Measurements from ENCODE around the gene PVALEF. TPM values are rescaled to one million over a fixed set of nuclear protein-coding genes. Genes with fewer than 3 reads are reported as not detected.

Gene PVALEF
- total RNA-seq, 6 experiments from 2014 or later, result not detected

DNA sequence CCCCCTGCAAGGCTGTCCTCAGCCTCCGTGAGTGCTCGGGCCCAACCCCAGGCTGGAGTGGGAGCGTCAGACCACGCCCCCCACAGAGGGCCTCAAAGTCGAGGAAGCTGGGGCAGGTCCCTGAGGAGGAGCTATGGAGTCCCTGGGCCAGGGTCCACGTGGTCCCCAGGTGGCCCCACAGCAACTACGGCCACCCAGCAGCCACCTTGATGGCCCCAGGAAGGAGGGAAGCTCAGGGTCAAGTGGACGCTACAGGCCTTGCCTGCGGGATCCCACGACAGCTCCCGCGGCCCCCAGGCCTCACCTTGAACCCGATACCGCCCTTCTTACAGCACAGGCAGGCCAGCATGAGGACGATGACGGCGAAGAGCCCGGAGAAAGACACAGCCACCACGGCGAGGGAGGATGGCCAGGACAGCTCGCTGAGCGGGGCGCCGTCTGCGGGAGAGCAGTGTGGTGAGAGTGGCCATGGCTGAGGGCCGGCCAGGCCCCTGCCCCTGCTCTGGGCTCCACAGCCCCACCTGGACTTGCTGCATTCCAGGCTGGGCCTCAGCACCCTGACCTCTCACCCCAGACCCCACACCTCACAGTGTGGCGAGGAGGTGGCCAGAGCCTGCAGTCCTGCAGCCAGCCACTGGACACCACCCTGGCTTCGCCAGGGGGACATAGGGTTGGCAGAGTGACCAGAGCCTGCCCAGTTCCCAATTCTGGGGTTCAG lies 31.1 kb upstream of the PVALEF start:
- no peak for DNase-seq
- Mint-ChIP-seq H3K4me1 (ENCODE audit: low read depth) (no peaks in the 10 kb centered on the region), H3K36me3 (ENCODE audit: low read depth) (no peaks in the 10 kb centered on the region; the same call in 1 of the 2 replicates), H3K27ac (no peak overlapping the region), H3K9me3 (peaks cover 17% of the 10 kb centered on the region), H3K27me3 (ENCODE audit: insufficient read depth) (peaks cover 5% of the 10 kb centered on the region; the same call in 1 of the 2 replicates), H3K4me3 (no peak overlapping the region)
- TF ChIP-seq, protein P1, sequence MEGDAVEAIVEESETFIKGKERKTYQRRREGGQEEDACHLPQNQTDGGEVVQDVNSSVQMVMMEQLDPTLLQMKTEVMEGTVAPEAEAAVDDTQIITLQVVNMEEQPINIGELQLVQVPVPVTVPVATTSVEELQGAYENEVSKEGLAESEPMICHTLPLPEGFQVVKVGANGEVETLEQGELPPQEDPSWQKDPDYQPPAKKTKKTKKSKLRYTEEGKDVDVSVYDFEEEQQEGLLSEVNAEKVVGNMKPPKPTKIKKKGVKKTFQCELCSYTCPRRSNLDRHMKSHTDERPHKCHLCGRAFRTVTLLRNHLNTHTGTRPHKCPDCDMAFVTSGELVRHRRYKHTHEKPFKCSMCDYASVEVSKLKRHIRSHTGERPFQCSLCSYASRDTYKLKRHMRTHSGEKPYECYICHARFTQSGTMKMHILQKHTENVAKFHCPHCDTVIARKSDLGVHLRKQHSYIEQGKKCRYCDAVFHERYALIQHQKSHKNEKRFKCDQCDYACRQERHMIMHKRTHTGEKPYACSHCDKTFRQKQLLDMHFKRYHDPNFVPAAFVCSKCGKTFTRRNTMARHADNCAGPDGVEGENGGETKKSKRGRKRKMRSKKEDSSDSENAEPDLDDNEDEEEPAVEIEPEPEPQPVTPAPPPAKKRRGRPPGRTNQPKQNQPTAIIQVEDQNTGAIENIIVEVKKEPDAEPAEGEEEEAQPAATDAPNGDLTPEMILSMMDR (IDR thresholded peaks at IDR 0.05), result no peak

DNA sequence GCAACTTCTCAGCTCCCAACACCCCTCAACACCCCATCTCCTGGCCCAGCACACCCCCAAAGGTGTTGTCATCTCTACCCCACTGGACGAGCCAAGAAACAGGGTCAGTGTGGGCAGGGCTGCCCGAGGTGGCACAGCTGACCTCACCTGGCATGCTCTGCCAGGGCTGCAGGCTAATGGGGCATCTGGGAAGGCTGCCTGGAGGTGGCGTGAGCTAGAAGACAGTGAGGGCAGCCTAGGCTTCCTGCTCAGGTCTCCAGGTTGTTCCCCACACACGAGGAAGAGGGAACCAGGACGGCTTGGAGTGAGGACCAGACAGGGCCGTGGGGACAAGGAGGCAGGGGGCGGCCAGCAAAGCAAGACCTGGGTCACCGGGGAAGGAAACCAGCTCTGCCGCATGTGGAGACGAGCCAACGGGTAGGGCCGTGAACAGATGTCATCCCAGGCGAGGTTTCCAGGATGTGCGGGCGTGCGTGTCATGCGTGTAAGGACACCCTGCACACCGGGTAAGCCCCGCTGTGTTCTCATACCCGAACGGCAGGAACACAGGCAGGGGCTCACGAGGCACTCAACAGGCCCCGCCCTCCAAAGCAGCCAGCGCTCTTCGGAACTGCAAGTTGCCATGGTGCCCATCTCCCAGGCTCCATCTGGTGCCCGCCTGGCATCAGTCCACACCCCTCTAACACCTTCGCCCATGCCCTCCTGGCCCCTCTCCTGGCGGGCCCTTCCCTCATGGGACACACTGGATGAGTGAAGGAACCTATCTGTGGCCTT lies 29.6 kb upstream of the PVALEF start:
- DNase-seq, result no peak
- no peaks in the 10 kb centered on the region for H3K4me1 Mint-ChIP-seq (ENCODE audit: low read depth)
- H3K36me3 Mint-ChIP-seq (ENCODE audit: low read depth), result no peaks in the 10 kb centered on the region; the same call in 1 of the 2 replicates

GRCh38 chr17:81136366-81136765 lies 28.9 kb upstream of the PVALEF start:
- TF ChIP-seq, protein P1 (IDR thresholded peaks at IDR 0.05), result no peak
- Mint-ChIP-seq H3K9me3 (peaks cover 19% of the 10 kb centered on the region), H3K27ac (no peak overlapping the region), H3K36me3 (ENCODE audit: low read depth) (no peaks in the 10 kb centered on the region; the same call in 1 of the 2 replicates), H3K27me3 (ENCODE audit: insufficient read depth) (peaks cover 7% of the 10 kb centered on the region; the same call in 1 of the 2 replicates), H3K4me1 (ENCODE audit: low read depth) (no peaks in the 10 kb centered on the region), H3K4me3 (no peak overlapping the region)
- no peak for DNase-seq

More for the DNA sequence above, 29.6 kb upstream of the PVALEF start:
- TF ChIP-seq, protein P1 (IDR thresholded peaks at IDR 0.05), result no peak
- H3K27me3 Mint-ChIP-seq (ENCODE audit: insufficient read depth), result peaks cover 5% of the 10 kb centered on the region; the same call in 1 of the 2 replicates
- no peak overlapping the region for H3K4me3 Mint-ChIP-seq
- no peak overlapping the region for H3K27ac Mint-ChIP-seq
- H3K9me3 Mint-ChIP-seq, result peaks cover 19% of the 10 kb centered on the region

- no peaks in the 10 kb centered on the region for H3K4me1 Mint-ChIP-seq (ENCODE audit: low read depth)
- peaks cover 19% of the 10 kb centered on the region for H3K9me3 Mint-ChIP-seq
- no peak overlapping the region for H3K27ac Mint-ChIP-seq
- H3K36me3 Mint-ChIP-seq (ENCODE audit: low read depth), result no peaks in the 10 kb centered on the region; the same call in 1 of the 2 replicates
- H3K27me3 Mint-ChIP-seq (ENCODE audit: insufficient read depth), result peaks cover 9% of the 10 kb centered on the region; the same call in 1 of the 2 replicates
- no peak overlapping the region for H3K4me3 Mint-ChIP-seq
- DNase-seq, result no peak
- TF ChIP-seq, protein P1 (IDR thresholded peaks at IDR 0.05), result no peak
These were observed 28.1 kb upstream of the PVALEF start for GRCh38 chr17:81137248-81137647.

GRCh38 chr17:81138083-81138482 lies 27.2 kb upstream of the PVALEF start:
- Mint-ChIP-seq H3K27me3 (ENCODE audit: insufficient read depth) (peaks cover 14% of the 10 kb centered on the region; the same call in 1 of the 2 replicates), H3K36me3 (ENCODE audit: low read depth) (no peaks in the 10 kb centered on the region; the same call in 1 of the 2 replicates), H3K9me3 (peaks cover 19% of the 10 kb centered on the region), H3K4me3 (no peak overlapping the region), H3K27ac (no peak overlapping the region), H3K4me1 (ENCODE audit: low read depth) (no peaks in the 10 kb centered on the region)
- no peak for DNase-seq
- TF ChIP-seq, protein P1 (IDR thresholded peaks at IDR 0.05), result no peak

Data from HFFc6 (cell line).